Esophagus muscularis mucosa (tissue), 4 donors: ENCODE results near the gene DACT3.

Source experiments
- CTCF ChIP-seq, 3 experiments: fragments of 200-600 bp in 2 of 3; fragments of 450-650 bp in 1 of 3; sonication (generic) in 2 of 3; IDR thresholded peaks; one replicate each; pipeline ENCODE4 v1.5.1; 2017 to 2019; ENCODE audit warnings: antibody characterized with exemption in 3 of 3, mild to moderate bottlenecking in 2 of 3, moderate library complexity in 1 of 3
- EP300 ChIP-seq: sonication (generic); formaldehyde crosslinking; IDR thresholded peaks from one replicate; pipeline ENCODE4 v1.6.1; 2017; ENCODE audit warnings: antibody characterized with exemption
- POLR2A ChIP-seq: fragments of 450-650 bp; IDR thresholded peaks from one replicate; pipeline ENCODE4 v1.6.1; 2017; ENCODE audit warnings: antibody characterized with exemption, moderate library complexity, mild to moderate bottlenecking, low read depth
- POLR2AphosphoS5 ChIP-seq, 2 donors: sonication (generic); formaldehyde crosslinking; IDR thresholded peaks; one replicate each; pipeline ENCODE4 v1.6.1; 2017; ENCODE audit warnings: antibody characterized with exemption in 2 of 2

GRCh38 chr19:46650445-46650844, 10.5 kb downstream of the DACT3 start:
- TF ChIP-seq POLR2A: no peak
- no peak for TF ChIP-seq CTCF (IDR thresholded peaks at IDR 0.05)
- no peak for TF ChIP-seq EP300
- no peak for TF ChIP-seq POLR2AphosphoS5 (IDR thresholded peaks at IDR 0.05)
